Panc1 (cell line): ENCODE data around the gene ECD. TPM values are rescaled to one million over a fixed set of nuclear protein-coding genes. Genes with fewer than 3 reads are reported as not detected.

Experiments
- total RNA-seq: library from RNA; stranded (reverse); gene quantifications from one replicate; pipeline ENCODE4 v1.2.1, GENCODE V29; 2021; ENCODE audit not compliant: unreplicated experiment

The ECD gene
- total RNA-seq, 1 experiment from 2014 or later: 53.9 TPM

Other genes starting within 250 kb of the ECD start
- gene PLA2G12B, start 213.2 kb downstream of the ECD start, total RNA-seq: not detected
- 58.5 TPM for gene P4HA1, start 71.1 kb downstream of the ECD start, total RNA-seq
- 6.1 TPM for gene NUDT13, start 57.6 kb downstream of the ECD start, total RNA-seq
- gene FAM149B1, start 111 bp upstream of the ECD start, total RNA-seq: 20.8 TPM
- 63.5 TPM for gene DNAJC9, start 79.2 kb upstream of the ECD start, total RNA-seq
- gene MRPS16, start 84.6 kb upstream of the ECD start, total RNA-seq: 199 TPM
- gene CFAP70, start 190.9 kb upstream of the ECD start, total RNA-seq: 0.10 TPM
- 165 TPM for gene ANXA7, start 246.1 kb upstream of the ECD start, total RNA-seq